HCT116 (cell line): ENCODE results near the gene IL20. TPM values are rescaled to one million over a fixed set of nuclear protein-coding genes. Genes with fewer than 3 reads are reported as not detected.

Source experiments
- ATAC-seq: fragments of 200-7000 bp; cut with Tn5 transposase; 2 replicates; pipeline ENCODE4 v1.9.1; 2020; ENCODE audit warnings: mild to moderate bottlenecking, moderate library complexity
- BruUV-seq: library from RNA; stranded (reverse); fragments of 400-500 nt; replicated peaks from 2 replicates; lab custom pipeline; 2021; lab: Mats Ljungman, UMichigan
- CTCF ChIA-PET: fragments of 300-600 bp; sonication (Branson Sonifier 250); formaldehyde crosslinking; loops from one replicate; lab custom pipeline; 2021; ENCODE audit warnings: antibody characterized with exemption; lab: Charles Lee
- POLR2A ChIA-PET: fragments of 300-600, 350-600 bp; sonication (Branson Sonifier 250); formaldehyde crosslinking; loops from one replicate; lab custom pipeline; 2021; ENCODE audit warnings: antibody characterized with exemption; lab: Charles Lee
- RAD21 ChIA-PET, 2 experiments: fragments of 300-600 bp; sonication (Branson Sonifier 250); formaldehyde crosslinking; loops; one replicate each; lab custom pipeline; 2023; ENCODE audit warnings: low total read pairs in 2 of 2; ENCODE audit not compliant: uncharacterized antibody in 2 of 2, unreplicated experiment in 2 of 2, low non-redundant PET in 1 of 2; lab: Charles Lee
- DNase-seq: peaks from one replicate; pipeline ENCODE4 v3.0.0-alpha.2; 2010; ENCODE audit warnings: low read depth, low spot score
- H2AFZ ChIP-seq: fragments of 200-600 bp; shearing (Covaris generic), sonication (generic); 2 replicates; pipeline ENCODE4 v1.6.1; 2017; ENCODE audit warnings: low read depth, mixed run types, mixed read lengths, antibody characterized with exemption, low read length; ENCODE audit not compliant: poor library complexity, severe bottlenecking
- H3K27ac ChIP-seq: 2 replicates; pipeline ENCODE4 v1.5.1; 2012; ENCODE audit warnings: low read depth, low read length
- H3K27me3 ChIP-seq: fragments of 200-600 bp; sonication (generic); 2 replicates; pipeline ENCODE4 v1.6.1; 2016; ENCODE audit warnings: mixed run types, low read length, mixed read lengths; ENCODE audit not compliant: insufficient read depth
- H3K36me3 ChIP-seq, 2 experiments: fragments of 200-500 bp in 1 of 2; fragments of 200-600 bp in 1 of 2; sonication (Bioruptor generic) in 1 of 2; sonication (generic) in 1 of 2; 2 replicates each; pipeline versions ENCODE4 v1.5.1 to v1.6.1; 2014 to 2016; ENCODE audit warnings: low read length in 2 of 2, inconsistent platforms in 1 of 2, mixed read lengths in 1 of 2, mixed run types in 1 of 2; ENCODE audit not compliant: insufficient read depth in 2 of 2, control insufficient read depth in 1 of 2
- H3K4me1 ChIP-seq, 2 experiments: fragments of 200-600 bp in 1 of 2; sonication (generic) in 1 of 2; 2 replicates each; pipeline versions ENCODE4 v1.5.1 to v1.6.1; 2012 to 2017; ENCODE audit warnings: low read length in 2 of 2, inconsistent platforms in 1 of 2, mild to moderate bottlenecking in 1 of 2, mixed read lengths in 1 of 2, mixed run types in 1 of 2, moderate library complexity in 1 of 2; ENCODE audit not compliant: insufficient read depth in 2 of 2, control insufficient read depth in 1 of 2
- H3K4me2 ChIP-seq: fragments of 200-600 bp; sonication (generic); 2 replicates; pipeline ENCODE4 v1.6.1; 2017; ENCODE audit warnings: mixed run types, low read length, mixed read lengths
- H3K4me3 ChIP-seq, 2 experiments: fragments of 200-600 bp in 1 of 2; sonication (generic) in 1 of 2; replicated peaks in 1 of 2; 2 replicates each; pipeline ENCODE4 v1.5.1; 2011 to 2016; ENCODE audit warnings: low read length in 2 of 2, control low read depth in 1 of 2, low read depth in 1 of 2, mild to moderate bottlenecking in 1 of 2, mixed read lengths in 1 of 2, mixed run types in 1 of 2
- H3K79me2 ChIP-seq: fragments of 200-600 bp; sonication (generic); 2 replicates; pipeline ENCODE4 v1.6.1; 2017; ENCODE audit warnings: mild to moderate bottlenecking, mixed run types, low read length, moderate library complexity, mixed read lengths; ENCODE audit not compliant: insufficient read depth
- H3K9ac ChIP-seq: fragments of 200-600 bp; sonication (generic); 2 replicates; pipeline ENCODE4 v1.6.1; 2016; ENCODE audit warnings: low read length, mixed read lengths
- H3K9me2 ChIP-seq: fragments of 200-600 bp; sonication (generic), shearing (Covaris generic); 2 replicates; pipeline ENCODE4 v1.6.1; 2017; ENCODE audit warnings: mixed run types, mild to moderate bottlenecking, moderate library complexity; ENCODE audit not compliant: insufficient read depth
- H3K9me3 ChIP-seq, 2 experiments: fragments of 200-500 bp in 1 of 2; fragments of 200-600 bp in 1 of 2; sonication (Bioruptor generic) in 1 of 2; sonication (generic) in 1 of 2; 2 replicates each; pipeline ENCODE4 v1.6.1; 2014 to 2017; ENCODE audit warnings: low read length in 2 of 2, mixed read lengths in 2 of 2, inconsistent platforms in 1 of 2, low read depth in 1 of 2, mild to moderate bottlenecking in 1 of 2, mixed run types in 1 of 2, moderate library complexity in 1 of 2; ENCODE audit not compliant: control insufficient read depth in 1 of 2, insufficient read depth in 1 of 2
- H4K20me1 ChIP-seq: fragments of 200-600 bp; sonication (generic), shearing (Covaris generic); 2 replicates; pipeline ENCODE4 v1.6.1; 2017; ENCODE audit warnings: mixed run types, mild to moderate bottlenecking, moderate library complexity; ENCODE audit not compliant: insufficient read depth
- CBX3 ChIP-seq: IDR thresholded peaks from 2 replicates; pipeline ENCODE4 v1.6.1; 2012; ENCODE audit warnings: low read depth
- CEBPB ChIP-seq: IDR thresholded peaks from 2 replicates; pipeline ENCODE4 v1.6.1; 2012; ENCODE audit warnings: low read depth
- CTCF ChIP-seq, 3 experiments: fragments of 200-600 bp in 1 of 3; sonication (generic) in 1 of 3; IDR thresholded peaks in 2 of 3; conservative IDR thresholded peaks in 1 of 3; 2 replicates each; pipeline ENCODE4 v1.5.1; 2012 to 2017; ENCODE audit warnings: low read depth in 2 of 3, low read length in 2 of 3, antibody characterized with exemption in 1 of 3, borderline replicate concordance in 1 of 3, control low read depth in 1 of 3, mild to moderate bottlenecking in 1 of 3, mixed read lengths in 1 of 3, mixed run types in 1 of 3, moderate library complexity in 1 of 3; ENCODE audit not compliant: insufficient read depth in 1 of 3
- EGR1 ChIP-seq: IDR thresholded peaks from 2 replicates; pipeline ENCODE4 v1.6.1; 2012; ENCODE audit warnings: low read depth
- ELF1 ChIP-seq: IDR thresholded peaks from 2 replicates; pipeline ENCODE4 v1.6.1; 2012; ENCODE audit warnings: low read depth, borderline replicate concordance
- REST ChIP-seq: IDR thresholded peaks from 2 replicates; pipeline ENCODE4 v1.6.1; 2012; ENCODE audit warnings: low read depth
- TCF7L2 ChIP-seq: IDR thresholded peaks from 2 replicates; pipeline ENCODE4 v1.7.0; 2011; ENCODE audit warnings: borderline replicate concordance, inconsistent platforms; ENCODE audit not compliant: insufficient read depth, insufficient read length; ENCODE audit errors: extremely low read depth
- ZBTB33 ChIP-seq: IDR thresholded peaks from 2 replicates; pipeline ENCODE4 v1.6.1; 2011; ENCODE audit warnings: mild to moderate bottlenecking, low read length, moderate library complexity; ENCODE audit not compliant: insufficient replicate concordance; ENCODE audit errors: extremely low read depth
- ZNF274 ChIP-seq: fragments of 200-500 bp; sonication (Bioruptor generic); IDR thresholded peaks from 2 replicates; pipeline ENCODE4 v1.6.1; 2014; ENCODE audit warnings: mild to moderate bottlenecking, low read depth, low read length, inconsistent platforms
- intact Hi-C: fragments of 100-400 bp; cut with micrococcal nuclease; formaldehyde crosslinking; loops from 2 replicates; pipeline ENCODE4 v1.10.0; 2022
- total RNA-seq: library from RNA; stranded (reverse); gene quantifications from one replicate; pipeline ENCODE4 v1.2.1, GENCODE V29; 2021; ENCODE audit not compliant: unreplicated experiment

IL20 gene
- total RNA-seq, 1 experiment from 2014 or later = not detected

DNA sequence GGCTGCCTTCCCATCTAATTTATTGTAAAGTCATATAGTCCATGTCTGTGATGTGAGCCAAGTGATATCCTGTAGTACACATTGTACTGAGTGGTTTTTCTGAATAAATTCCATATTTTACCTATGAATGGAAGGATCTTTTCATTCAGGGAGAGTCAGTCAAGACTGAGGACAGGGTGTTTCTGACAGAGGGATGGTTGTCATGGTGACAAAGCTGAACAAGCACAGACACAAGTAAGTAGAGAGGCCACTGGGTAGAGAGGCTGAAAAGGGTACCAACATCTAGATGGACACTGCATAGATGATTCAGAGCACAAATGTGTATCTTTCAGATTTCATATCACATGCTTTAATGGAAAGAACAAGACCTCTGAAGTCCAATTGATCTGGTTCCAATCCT is 22.6 kb upstream of the IL20 start:
- Histone ChIP-seq H4K20me1 (no peaks in the 10 kb centered on the region), H3K27me3 (peaks cover 8% of the 10 kb centered on the region; the same call in 1 of the 2 replicates), H3K4me2 (no peak overlapping the region), H3K4me1 (no peaks in the 10 kb centered on the region), H3K9me3 (no peaks in the 10 kb centered on the region), H3K9me2 (no peaks in the 10 kb centered on the region), H3K36me3 (no peaks in the 10 kb centered on the region), H3K27ac (no peak overlapping the region), H3K9ac (no peak overlapping the region), H3K79me2 (no peaks in the 10 kb centered on the region), H3K4me3 (no peak overlapping the region), H2AFZ (no peak overlapping the region)
- TF ChIP-seq ELF1 (no peak), CEBPB (no peak), ZNF274 (no peak), TCF7L2 (no peak), CBX3 (no peak), ZBTB33 (no peak), CTCF (IDR thresholded peaks at IDR 0.05 in 2 of 3, conservative IDR thresholded peaks at IDR 0.05 in 1 of 3; ENCODE audit: borderline replicate concordance in 1 of 3, insufficient read depth in 1 of 3, low read depth in 2 of 3, low read length in 2 of 3) (no peak), REST (no peak), EGR1 (no peak)
- BruUV-seq = no TSS peak
- ChIA-PET CTCF (no interaction called here), POLR2A (no interaction called here), RAD21 (no interaction called here)
- intact Hi-C loops = no loop called here
- ATAC-seq = no peak
- DNase-seq = no peak
